Measurements from ENCODE around the gene CARS2. TPM values are rescaled to one million over a fixed set of nuclear protein-coding genes. Genes with fewer than 3 reads are reported as not detected.

The CARS2 gene
- total RNA-seq, 1 experiment from 2014 or later = 41.9 TPM

- Histone ChIP-seq H2AFZ (ENCODE audit: low read length) (no peak overlapping the region), H4K91ac (ENCODE audit: insufficient read length, low read depth, low read length) (no peak overlapping the region), H3K23me2 (ENCODE audit: insufficient read length, low read depth, low read length, poor library complexity, severe bottlenecking) (no peaks in the 10 kb centered on the region), H3K79me2 (ENCODE audit: insufficient read depth, low read length) (no peaks in the 10 kb centered on the region), H3K23ac (ENCODE audit: insufficient read length, low read depth, low read length) (no peak overlapping the region), H3K56ac (ENCODE audit: insufficient read length, low read depth, low read length) (no peak overlapping the region), H3K4me2 (ENCODE audit: insufficient read depth, insufficient read length, low read length) (no peak overlapping the region), H3K14ac (ENCODE audit: insufficient read depth, low read length) (no peak overlapping the region), H3K9ac (ENCODE audit: extremely low read depth, insufficient read length, low read length) (no peak overlapping the region), H3K18ac (ENCODE audit: insufficient read length, low read depth, low read length) (no peak overlapping the region), H3K27me3 (ENCODE audit: insufficient read depth, low read length) (no peaks in the 10 kb centered on the region), H2BK12ac (ENCODE audit: insufficient read length, low read depth, low read length) (no peak overlapping the region), H2BK15ac (ENCODE audit: low read depth, low read length) (no peak overlapping the region), H3K79me1 (ENCODE audit: insufficient read depth, low read depth, low read length, poor library complexity, severe bottlenecking) (no peaks in the 10 kb centered on the region), H3T11ph (ENCODE audit: low read length) (no peak overlapping the region), H3K27ac (ENCODE audit: insufficient read length, low read depth, low read length) (no peak overlapping the region), H4K8ac (replicated peaks; ENCODE audit: insufficient read length, low read depth, low read length) (no peak overlapping the region), H4K20me1 (ENCODE audit: control insufficient read depth, insufficient read depth, insufficient read length) (no peaks in the 10 kb centered on the region), H2BK5ac (ENCODE audit: insufficient read length, low read length) (no peak overlapping the region), H4K5ac (ENCODE audit: insufficient read length, low read depth, low read length) (no peak overlapping the region), H3K4ac (ENCODE audit: low read depth, low read length) (no peak overlapping the region), H3K9me3 (ENCODE audit: control insufficient read depth, low read depth, low read length) (no peaks in the 10 kb centered on the region), H2AK5ac (ENCODE audit: insufficient read length, low read length) (no peak overlapping the region), H2BK20ac (ENCODE audit: low read depth, low read length, poor library complexity, severe bottlenecking) (no peak overlapping the region), H3K4me1 (ENCODE audit: insufficient read depth, low read length) (no peaks in the 10 kb centered on the region), H2BK120ac (ENCODE audit: low read depth, low read length, poor library complexity, severe bottlenecking) (no peak overlapping the region)
- no CpG with 5 or more reads among the region's 12 CpGs for WGBS (ENCODE audit: extremely low coverage, insufficient read length, low lambda C conversion rate)
- no peak for TF ChIP-seq CTCF (conservative IDR thresholded peaks at IDR 0.05)
- Mint-ChIP-seq H3K27me3 (ENCODE audit: low read depth) (no peaks in the 10 kb centered on the region), H3K27ac (peak overlapping the region in 1 of 3 experiments; percentile 49; a peak in 1 of 7 replicates), H3K36me3 (ENCODE audit: insufficient read depth in 1 of 3, low read depth in 3 of 3) (peaks cover 7 to 46% (median 32%) of the 10 kb centered on the region in 3 experiments; a peak in 6 of 7 replicates), H3K4me3 (no peak overlapping the region; a peak in 1 of 5 replicates), H3K9me3 (no peaks in the 10 kb centered on the region), H3K4me1 (no peaks in the 10 kb centered on the region)
- DNase-seq = no peak
Measured at GRCh38 chr13:110689711-110690110, 16.2 kb downstream of the CARS2 start.
